NB4 (cell line): Measurements from ENCODE around the gene MNX1.

Source experiments
- DNase-seq: peaks from one replicate; pipeline ENCODE4 v3.0.0; 2010; ENCODE audit warnings: low read depth
- H3K4me3 ChIP-seq: one replicate; pipeline ENCODE4 v1.5.1; 2011; ENCODE audit warnings: mild to moderate bottlenecking, low read depth, low read length, moderate library complexity
- CTCF ChIP-seq: IDR thresholded peaks from one replicate; pipeline ENCODE4 v1.5.1; 2012; ENCODE audit warnings: low read depth, low read length
- MAX ChIP-seq: IDR thresholded peaks from 2 replicates; pipeline ENCODE4 v1.6.1; 2011; ENCODE audit warnings: low read depth, low read length
- MYC ChIP-seq: IDR thresholded peaks from 2 replicates; pipeline ENCODE4 v1.6.1; 2011; ENCODE audit warnings: low read depth, low read length
- POLR2A ChIP-seq: IDR thresholded peaks from 2 replicates; pipeline ENCODE4 v1.6.1; 2011; ENCODE audit warnings: mild to moderate bottlenecking; ENCODE audit not compliant: insufficient read length; ENCODE audit errors: extremely low read depth

The MNX1 gene

GRCh38 chr7:157032128-157032527 lies 21.7 kb upstream of the MNX1 start:
- no peak for DNase-seq
- H3K4me3 ChIP-seq: no peak overlapping the region
- TF ChIP-seq CTCF (no peak), MYC (no peak), MAX (no peak), POLR2A (no peak)

- no peak for TF ChIP-seq CTCF
- no peak for TF ChIP-seq MAX
- TF ChIP-seq POLR2A: no peak
- no peak for TF ChIP-seq MYC
- no peak overlapping the region for H3K4me3 ChIP-seq
- no peak for DNase-seq
Measured at GRCh38 chr7:157028199-157028903, 17.9 kb upstream of the MNX1 start.

- no peak overlapping the region for H3K4me3 ChIP-seq
- TF ChIP-seq MYC (no peak), MAX (no peak), CTCF (no peak), POLR2A (no peak)
- no peak for DNase-seq
Measured at GRCh38 chr7:157027568-157028198, 17.2 kb upstream of the MNX1 start.

- TF ChIP-seq MYC (no peak), POLR2A (no peak), MAX (no peak), CTCF (no peak)
- no peak overlapping the region for H3K4me3 ChIP-seq
- DNase-seq: no peak
Measured at GRCh38 chr7:157024716-157025115, 14.3 kb upstream of the MNX1 start.

- DNase-seq: no peak
- TF ChIP-seq MYC (no peak), CTCF (no peak), POLR2A (no peak), MAX (no peak)
- H3K4me3 ChIP-seq: no peak overlapping the region
Measured at GRCh38 chr7:157023589-157023905, 13.1 kb upstream of the MNX1 start.
